Adrenal gland (tissue), 12 donors: ENCODE measurements around the gene RUFY1. TPM values are rescaled to one million over a fixed set of nuclear protein-coding genes. Genes with fewer than 3 reads are reported as not detected.

ENCODE experiments used
- DNase-seq, 7 donors: peaks; one replicate each; pipeline ENCODE4 v3.0.0-alpha.2; 2019 to 2020
- H3K27ac ChIP-seq, 5 donors: fragments of 200-600 bp; sonication (generic) in 4 of 5; 1 replicate in 3 of 5; 2 replicates in 2 of 5; pipeline versions ENCODE4 v1.5.1 to v1.8.0; 2016 to 2020; ENCODE audit warnings: mild to moderate bottlenecking in 1 of 5
- H3K27me3 ChIP-seq: fragments of 200-600 bp; 2 replicates; pipeline ENCODE4 v1.8.0; 2021
- H3K36me3 ChIP-seq, 2 donors: fragments of 200-600 bp; replicated peaks in 1 of 2; 1 replicate in 1 of 2; 2 replicates in 1 of 2; pipeline versions ENCODE4 v1.5.1 to v1.8.0; 2018 to 2022
- H3K4me1 ChIP-seq, 2 donors: fragments of 200-600 bp; replicated peaks in 1 of 2; 1 replicate in 1 of 2; 2 replicates in 1 of 2; pipeline versions ENCODE4 v1.5.1 to v1.8.0; 2018 to 2021
- H3K4me3 ChIP-seq, 4 donors: fragments of 200-600 bp; sonication (generic) in 3 of 4; one replicate each; pipeline ENCODE4 v1.5.1; 2016 to 2018
- H3K9me3 ChIP-seq, 3 donors: fragments of 200-600 bp; sonication (generic) in 1 of 3; replicated peaks in 1 of 3; 1 replicate in 2 of 3; 2 replicates in 1 of 3; pipeline versions ENCODE4 v1.5.1 to v1.8.0; 2016 to 2021
- CTCF ChIP-seq, 6 experiments: fragments of 450-650 bp in 4 of 6; fragments of 200-600 bp in 2 of 6; sonication (generic) in 1 of 6; IDR thresholded peaks; 1 replicate in 5 of 6; 2 replicates in 1 of 6; pipeline versions ENCODE4 v1.5.1 to v1.8.0; 2016 to 2021; ENCODE audit warnings: antibody characterized with exemption in 6 of 6, mild to moderate bottlenecking in 2 of 6, moderate library complexity in 1 of 6
- POLR2A ChIP-seq, 2 donors: fragments of 450-650 bp; IDR thresholded peaks; one replicate each; pipeline ENCODE4 v1.6.1; 2017; ENCODE audit warnings: antibody characterized with exemption in 2 of 2, mild to moderate bottlenecking in 2 of 2, moderate library complexity in 1 of 2
- WGBS, 4 donors: extraction: QIAGEN DNeasy Blood & Tissue Kit in 2 of 4; methylation state at CpG; one replicate each; pipeline versions ENCODE4 v1.1.5 to v1.1.7; 2013 to 2017; 5-methylcytosine and 5-hydroxymethylcytosine counted together
- intact Hi-C, 2 donors: fragments of 100-400 bp; cut with DNase I; formaldehyde crosslinking; loops; one replicate each; pipeline versions ENCODE4 v1.14.1 to v1.15.0; 2022 to 2023
- polyA plus RNA-seq, 3 donors: library from polyadenylated mRNA; stranded (reverse); fragments of 200-250 nt in 2 of 3; fragments of 350-450 nt in 1 of 3; fragmentation: Illumina TruSeq in 1 of 3; extraction: RNeasy Lipid Tissue Mini Kit (QIAGEN cat#74804) in 1 of 3; gene quantifications; one replicate each; pipeline ENCODE4 v1.2.3, GENCODE V29; 2013 to 2014
- total RNA-seq, 9 donors: library from RNA; depleted of rRNA in 4 of 9; stranded (reverse); fragments of >200 nt in 4 of 9; fragments of 120-200 nt in 1 of 9; fragmentation: NEBNext Ultra II Directional in 1 of 9; extraction: Animal tissue kit (Norgen Biotek cat#: 25700) in 1 of 9; gene quantifications; one replicate each; pipeline versions ENCODE4 v1.1.0 to v1.2.4, GENCODE V29; 2013 to 2023
- donor health status: healthy with polysubstance abuse.
- donor health status: Bipolar disorder and iron deficiency.
- donor health status: DM: yes; HTN: yes; CAD: no.
- donor health status: DM: no; HTN: no; CAD: no.
- donor health status: DM: no; HTN: no; CAD: no.
- donor health status: DM: yes; HTN: yes; CAD: no.

Gene RUFY1
- total and polyA plus RNA-seq, 12 donors: 43.7 to 83.9 (median 56.7) TPM

DNA sequence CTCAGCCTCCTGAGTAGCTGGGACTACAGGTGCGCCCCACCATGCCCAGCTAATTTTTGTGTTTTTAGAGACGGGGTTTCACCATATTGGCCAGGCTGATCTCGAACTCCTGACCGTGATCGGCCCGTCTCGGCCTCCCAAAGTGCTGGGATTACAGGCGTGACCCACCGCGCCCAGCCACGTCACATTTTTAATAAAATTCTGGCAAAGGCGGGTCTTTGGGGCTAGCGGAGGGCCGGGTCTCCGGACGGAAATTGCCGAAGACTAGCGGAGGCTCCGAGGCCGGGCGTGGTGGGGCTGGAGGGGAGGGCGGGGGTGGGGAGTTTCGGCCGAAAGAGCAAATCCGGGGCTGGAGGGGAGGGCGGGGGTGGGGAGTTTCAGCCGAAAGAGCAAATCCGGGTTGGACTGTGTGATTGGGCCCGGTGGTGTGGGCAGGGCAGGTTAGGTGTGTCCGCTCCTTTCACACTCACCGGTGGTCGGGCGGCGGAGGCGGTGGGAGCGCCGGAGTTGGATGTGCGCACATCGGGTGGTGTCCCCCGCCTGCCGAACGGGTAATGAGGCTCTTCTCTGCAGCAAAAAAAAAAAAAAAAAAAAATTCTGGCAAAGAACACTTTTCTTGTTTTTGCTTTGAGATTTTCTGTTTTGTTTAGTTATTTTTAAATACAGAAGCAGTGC lies 27.1 kb downstream of the RUFY1 start:
- Histone ChIP-seq H3K4me3 (no peak overlapping the region), H3K4me1 (no peaks in the 10 kb centered on the region), H3K36me3 (peaks cover 0 to 45% of the 10 kb centered on the region in 2 donors), H3K9me3 (no peaks in the 10 kb centered on the region), H3K27ac (no peak overlapping the region), H3K27me3 (no peaks in the 10 kb centered on the region)
- 96 to 97% (median 97%) methylated on average over 30 to 42 of the region's 42 CpGs for WGBS, 4 donors
- no peak for TF ChIP-seq CTCF (IDR thresholded peaks at IDR 0.05)
- TF ChIP-seq POLR2A (IDR thresholded peaks at IDR 0.05): no peak
- intact Hi-C loops: no loop called here
- no peak for DNase-seq

GRCh38 chr5:179585941-179586401 lies 35.6 kb downstream of the RUFY1 start:
- no peak for DNase-seq

DNA sequence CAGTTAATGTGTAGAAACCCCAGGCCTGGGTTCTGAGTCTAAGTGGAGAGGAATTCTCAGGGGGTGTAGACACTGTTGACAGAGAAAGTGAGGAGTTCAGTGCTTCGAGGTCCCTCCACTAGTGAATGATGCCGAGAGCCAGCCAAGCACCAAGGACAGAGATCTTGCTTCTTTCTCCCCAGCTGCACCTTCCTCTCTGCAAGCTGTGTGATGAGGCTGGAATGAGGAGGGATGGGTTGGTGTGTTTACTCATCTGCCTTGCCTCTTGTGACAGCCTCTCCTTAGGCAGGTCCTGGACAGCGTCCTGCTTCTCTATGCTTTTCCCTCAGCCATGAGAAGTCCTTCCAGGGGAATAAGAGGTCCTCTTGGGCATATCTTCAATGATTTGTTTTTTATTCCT lies 37.8 kb downstream of the RUFY1 start:
- Histone ChIP-seq H3K9me3 (no peaks in the 10 kb centered on the region), H3K4me3 (no peak overlapping the region), H3K27me3 (no peaks in the 10 kb centered on the region), H3K36me3 (peaks cover 0 to 70% of the 10 kb centered on the region in 2 donors), H3K27ac (no peak overlapping the region), H3K4me1 (no peaks in the 10 kb centered on the region)
- no peak for DNase-seq
- WGBS, 4 donors: 81 to 93% (median 85%) methylated on average over 3 of the region's 3 CpGs
- TF ChIP-seq CTCF (IDR thresholded peaks at IDR 0.05): no peak
- TF ChIP-seq POLR2A (IDR thresholded peaks at IDR 0.05): no peak
- intact Hi-C loops: no loop called here

More at GRCh38 chr5:179585941-179586401, 35.6 kb downstream of the RUFY1 start:
- Histone ChIP-seq H3K4me3 (no peak overlapping the region), H3K9me3 (no peaks in the 10 kb centered on the region), H3K27me3 (no peaks in the 10 kb centered on the region), H3K4me1 (no peaks in the 10 kb centered on the region), H3K27ac (no peak overlapping the region), H3K36me3 (peaks cover 0 to 63% of the 10 kb centered on the region in 2 donors)
- 77 to 87% (median 85%) methylated on average over 9 of the region's 9 CpGs for WGBS, 4 donors
- TF ChIP-seq POLR2A (IDR thresholded peaks at IDR 0.05) (no peak), CTCF (IDR thresholded peaks at IDR 0.05) (no peak)
- intact Hi-C loops: no loop called here

DNA sequence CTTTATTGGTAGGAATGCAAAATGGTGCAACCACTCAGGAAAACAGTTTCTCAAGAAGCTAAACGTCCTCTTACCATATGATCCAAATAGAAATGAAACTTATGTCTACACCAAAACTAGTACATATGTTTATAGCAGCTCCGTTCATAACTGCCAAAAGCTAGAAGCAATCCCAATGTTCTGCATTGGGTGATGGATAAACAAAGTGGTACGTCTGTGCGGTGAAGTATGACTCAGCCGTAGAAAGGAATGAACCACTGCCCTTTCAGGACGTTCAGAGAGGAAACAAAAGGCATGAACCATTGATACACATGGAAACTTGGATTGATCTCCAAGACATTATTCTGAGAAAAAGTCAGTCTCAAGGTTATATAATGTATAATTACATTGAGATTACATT lies 45.6 kb downstream of the RUFY1 start:
- no peaks in the 10 kb centered on the region for H3K9me3 ChIP-seq
- 72 to 82% (median 77%) methylated on average over 6 of the region's 6 CpGs for WGBS, 4 donors
- no peak overlapping the region for H3K27ac ChIP-seq
- H3K4me1 ChIP-seq: no peaks in the 10 kb centered on the region
- peaks cover 0 to 92% of the 10 kb centered on the region in 2 donors for H3K36me3 ChIP-seq
- no peak for DNase-seq
- intact Hi-C loops: no loop called here
- no peak for TF ChIP-seq CTCF (IDR thresholded peaks at IDR 0.05)
- TF ChIP-seq POLR2A (IDR thresholded peaks at IDR 0.05): no peak
- H3K27me3 ChIP-seq: no peaks in the 10 kb centered on the region
- H3K4me3 ChIP-seq: no peak overlapping the region
